ENCODE results near the gene HLA-C.
"Not testable (repeated sequence)": the region's sequence is repeated elsewhere in the genome, so short reads cannot be mapped to it uniquely, and the experiment has no call there.

HLA-C gene

DNA sequence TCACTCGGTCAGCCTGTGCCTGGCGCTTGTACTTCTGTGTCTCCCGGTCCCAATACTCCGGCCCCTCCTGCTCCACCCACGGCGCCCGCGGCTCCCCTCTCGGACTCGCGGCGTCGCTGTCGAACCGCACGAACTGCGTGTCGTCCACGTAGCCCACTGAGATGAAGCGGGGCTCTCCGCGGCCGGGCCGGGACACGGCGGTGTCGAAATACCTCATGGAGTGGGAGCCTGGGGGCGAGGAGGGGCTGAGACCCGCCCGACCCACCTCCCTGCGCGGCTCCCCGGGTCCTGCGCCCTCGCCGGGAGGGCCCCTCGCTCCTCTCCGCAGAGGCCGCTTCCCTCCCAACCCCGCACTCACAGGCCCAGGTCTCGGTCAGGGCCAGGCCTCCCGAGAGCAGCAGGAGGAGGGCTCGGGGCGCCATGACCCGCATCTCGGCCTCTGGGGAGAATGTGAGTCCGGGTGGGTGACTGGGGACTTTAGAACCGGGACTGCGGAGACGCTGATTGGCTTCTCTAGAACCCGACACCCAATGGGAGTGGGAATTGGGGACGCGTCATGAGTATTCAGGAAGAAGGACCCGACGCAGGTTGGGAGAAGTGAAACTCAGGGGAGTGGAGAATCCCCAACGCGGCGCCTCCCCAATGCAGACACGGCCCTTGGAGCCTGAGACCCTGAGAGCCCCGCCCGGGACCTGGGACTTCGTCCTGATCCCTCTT, at the start of gene HLA-C:
HLA-C (minus strand) TSS at position 452 of the 717 bp plus-strand sequence; CDS start at position 431, 21 bp downstream.
- DNase-seq: peak; percentile 95 to 98

DNA sequence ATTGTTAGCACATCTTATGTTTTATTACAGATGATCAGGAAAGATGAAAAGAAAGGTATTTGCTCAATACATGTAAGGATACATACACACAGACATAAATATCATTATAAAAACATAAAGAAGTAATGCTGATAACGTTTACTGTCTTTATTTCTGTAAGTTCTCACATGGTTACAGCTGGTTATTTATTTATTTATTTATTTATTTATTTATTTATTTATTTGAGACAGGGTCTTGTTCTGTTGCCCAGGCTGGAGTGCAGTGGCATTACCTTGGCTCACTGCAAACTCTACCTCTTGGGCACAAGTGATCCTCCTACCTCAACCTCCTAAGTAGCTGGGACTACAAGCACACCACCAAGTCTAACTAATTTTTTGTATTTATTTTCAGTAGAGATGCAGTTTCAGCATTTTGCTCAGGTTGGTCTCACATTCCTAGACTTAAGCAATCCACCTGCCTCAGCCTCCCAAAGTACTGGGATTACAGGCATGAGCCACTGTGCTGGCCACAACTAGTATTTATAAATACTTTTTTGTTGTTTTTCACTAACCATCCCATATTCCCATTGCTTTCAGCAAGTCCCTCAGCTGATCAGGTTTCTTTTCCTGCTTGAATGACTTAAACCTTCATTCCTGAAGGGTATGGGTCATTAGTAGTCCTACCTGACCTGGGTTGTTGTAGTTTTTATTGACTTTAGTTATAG, 49.3 kb upstream of the HLA-C start:
- DNase-seq: no peak

DNA sequence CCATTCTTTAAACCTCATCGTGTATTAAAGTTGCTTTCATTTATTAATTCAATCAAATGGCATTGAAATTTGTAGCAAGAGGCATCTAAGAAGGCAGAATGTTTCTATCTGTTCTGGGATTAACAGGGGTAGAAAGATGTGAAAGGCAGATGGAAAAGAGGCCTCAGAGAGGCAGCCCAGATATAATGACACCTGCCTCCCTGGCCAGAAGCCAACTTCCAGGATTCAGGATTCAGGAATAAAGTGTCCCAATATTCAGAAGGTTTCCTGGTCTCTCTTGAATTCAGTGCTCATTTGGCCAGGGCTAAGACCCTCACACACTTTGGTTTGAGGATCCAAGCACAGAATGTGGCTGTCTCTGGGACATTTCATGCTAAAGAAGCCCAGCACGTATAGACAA, 45.1 kb upstream of the HLA-C start:
- DNase-seq: no peak

DNA sequence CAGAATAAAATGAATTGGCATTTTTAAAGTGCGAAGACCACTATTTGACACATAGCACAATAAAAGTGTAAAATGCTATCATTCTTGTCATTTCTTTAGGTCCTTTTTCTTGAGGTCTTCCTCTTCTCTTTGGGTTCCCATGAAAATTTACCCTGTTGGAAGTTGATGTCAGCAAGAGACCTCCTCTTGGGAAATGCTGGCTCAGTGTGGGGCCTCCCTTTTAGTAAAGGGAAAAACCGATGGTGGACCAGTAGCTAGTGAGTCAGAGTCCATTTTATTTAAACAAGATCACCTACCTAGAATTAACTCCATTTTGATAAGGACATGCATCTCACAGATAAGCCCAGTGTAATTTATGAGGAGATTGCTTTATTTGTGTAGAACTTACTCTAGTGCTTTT, 37.7 kb upstream of the HLA-C start:
- DNase-seq: no peak

DNA sequence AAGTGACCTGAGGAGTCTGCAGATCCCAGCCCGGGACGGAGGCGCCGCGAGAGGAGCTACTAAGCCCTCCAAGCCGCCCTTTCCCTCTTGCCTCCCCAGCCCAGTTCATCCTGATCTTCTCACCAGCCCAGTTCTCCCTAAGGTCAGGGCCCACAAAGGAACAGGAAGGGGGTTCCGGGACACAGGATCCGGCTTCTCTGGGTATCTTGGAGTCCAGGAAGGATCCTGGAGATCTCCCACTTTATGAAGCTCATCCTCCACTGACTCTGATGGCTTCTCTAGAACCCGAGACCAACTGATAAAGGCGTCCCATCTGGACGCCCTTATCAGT, 36.9 kb upstream of the HLA-C start:
- no peak for DNase-seq

DNA sequence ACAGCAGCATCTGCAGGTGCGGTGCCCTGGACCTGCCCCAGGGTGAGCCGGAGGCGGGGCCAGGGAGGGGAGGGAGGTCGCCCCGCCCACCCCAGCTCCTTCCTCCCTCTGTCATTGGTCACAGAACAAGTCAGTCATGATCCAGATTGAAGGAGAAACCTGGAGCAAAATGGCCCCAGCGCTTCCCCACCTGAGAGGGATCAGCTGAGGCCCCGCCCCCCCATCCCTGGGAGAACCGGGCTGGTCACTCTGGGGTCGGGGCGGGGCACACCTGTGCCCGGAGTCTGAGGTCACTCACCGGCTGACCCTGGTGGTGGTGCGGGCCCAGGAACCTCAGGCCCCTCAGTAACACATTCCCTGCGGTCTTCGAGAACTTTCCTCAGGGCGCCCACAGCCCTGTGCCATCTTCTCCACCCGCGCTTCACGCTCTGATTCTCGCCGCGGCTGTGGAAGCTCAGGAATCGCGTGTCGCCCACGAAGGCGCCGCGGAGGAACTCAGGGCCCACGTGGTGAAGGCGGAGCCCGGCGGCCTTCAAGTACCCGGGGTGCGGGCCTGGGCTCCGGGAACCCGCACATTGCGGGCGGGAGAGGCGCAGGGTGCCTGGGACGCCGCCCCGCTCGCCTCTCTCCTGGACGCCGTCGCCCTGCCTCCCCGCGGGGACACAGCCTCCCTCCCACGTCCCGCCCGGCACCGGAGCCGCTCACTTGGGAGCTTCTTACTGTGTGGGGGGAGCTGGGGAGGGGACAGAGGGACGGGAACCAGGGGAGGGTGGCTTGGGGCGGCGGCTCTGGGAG, 36.4 kb upstream of the HLA-C start:
- DNase-seq: peak; percentile 75 to 84

DNA sequence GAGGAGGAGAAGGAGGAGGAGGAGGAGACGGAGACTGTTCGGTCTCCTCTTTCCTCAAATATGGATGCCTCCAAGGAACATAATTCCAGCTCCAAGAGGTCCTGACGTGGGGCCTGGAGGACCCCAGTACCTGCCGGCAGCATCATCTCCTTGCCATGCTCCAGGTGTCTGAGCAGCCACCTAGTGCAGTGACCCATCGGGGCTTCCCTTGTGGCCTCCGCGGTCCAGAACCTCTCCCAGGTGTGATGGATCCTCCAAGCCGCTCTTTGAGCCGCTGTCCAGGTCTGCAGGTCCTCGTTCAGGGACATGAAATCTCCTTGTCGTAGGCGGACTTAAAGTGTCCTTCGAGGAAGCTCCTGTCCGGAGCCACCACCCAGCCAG, 35.8 kb upstream of the HLA-C start:
- no peak for DNase-seq

DNA sequence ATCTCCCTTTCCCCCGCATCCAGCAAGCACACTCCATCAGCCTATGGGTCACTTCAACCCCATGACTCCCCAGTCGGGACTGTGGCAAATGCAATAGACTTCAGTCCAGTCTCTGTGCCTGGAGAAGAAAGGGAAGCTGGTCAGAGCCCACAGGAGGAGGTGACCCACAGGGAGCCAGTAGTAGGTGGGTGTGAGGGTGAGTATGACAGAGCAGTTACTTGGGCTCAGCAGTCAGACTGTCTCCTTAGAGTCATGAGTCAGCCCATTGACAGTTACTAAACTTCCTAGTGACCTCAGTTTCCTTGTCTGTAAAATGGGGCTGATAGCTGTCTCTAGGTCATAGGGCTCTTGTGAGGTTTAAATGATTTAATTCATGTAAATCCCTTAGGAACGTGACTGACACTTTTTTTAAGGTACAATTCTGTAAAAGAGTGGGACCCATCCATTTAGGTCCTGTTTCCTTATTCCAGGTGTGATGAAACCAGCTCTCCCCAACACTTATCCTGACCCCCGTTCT, 33.9 kb upstream of the HLA-C start:
- no peak for DNase-seq

DNA sequence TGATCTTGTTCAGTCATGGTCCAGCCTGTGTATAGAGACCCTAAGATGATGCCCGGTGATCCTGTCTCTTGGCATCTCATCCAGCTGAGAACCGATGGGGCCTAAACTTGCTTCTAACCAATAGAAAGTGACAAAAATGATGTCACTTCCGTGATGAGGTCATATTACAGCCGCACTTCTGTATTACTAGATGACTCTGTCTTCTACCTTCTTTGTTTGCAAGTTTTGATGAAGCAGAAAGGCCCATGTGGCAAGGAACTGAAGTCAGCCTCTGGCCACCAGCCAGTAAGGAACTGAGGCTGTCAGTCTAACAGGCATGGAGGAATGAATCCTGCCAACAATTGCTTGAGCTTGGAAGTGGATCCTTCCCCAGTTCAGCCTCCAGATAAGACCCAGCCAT, 32.8 kb upstream of the HLA-C start:
- no peak for DNase-seq

DNA sequence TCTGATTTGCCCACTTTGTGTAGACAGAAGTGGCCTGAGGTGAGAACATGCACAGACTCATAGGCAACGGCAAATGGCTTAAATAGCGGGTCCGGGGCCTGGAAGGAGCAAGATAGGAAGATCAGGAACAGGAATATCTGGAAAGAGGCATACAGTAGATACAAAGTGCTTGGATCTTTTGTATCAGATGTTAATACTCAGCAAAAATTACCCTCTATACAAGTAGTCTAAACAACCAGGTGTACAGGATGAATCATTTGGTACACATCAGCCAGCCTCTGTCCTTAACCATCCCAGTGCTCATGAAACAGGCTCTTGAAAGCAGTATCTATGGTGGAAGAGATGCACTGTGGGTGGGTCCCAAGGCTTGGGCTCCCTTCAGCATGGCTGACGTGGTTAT, 28.9 kb upstream of the HLA-C start:
- no peak for DNase-seq

DNA sequence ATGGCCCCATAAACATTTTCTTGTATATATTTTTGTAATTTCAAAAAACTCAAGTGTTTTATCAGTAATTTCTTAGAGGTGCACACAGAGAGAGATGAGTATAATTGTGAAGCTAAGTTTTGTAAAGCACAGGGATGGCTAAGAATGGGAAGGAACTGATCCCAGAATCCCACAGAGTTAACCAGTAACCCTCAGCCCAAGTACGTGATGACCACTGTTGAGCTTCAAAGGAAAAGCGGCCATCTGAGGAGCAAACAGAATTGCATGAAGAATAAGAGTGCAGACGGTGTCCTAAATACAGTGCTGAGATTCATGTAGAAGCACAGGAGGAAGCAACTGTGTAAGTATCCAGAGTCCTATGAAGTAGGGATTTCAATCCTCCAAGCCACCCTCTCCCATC, 28.1 kb upstream of the HLA-C start:
- DNase-seq: no peak

DNA sequence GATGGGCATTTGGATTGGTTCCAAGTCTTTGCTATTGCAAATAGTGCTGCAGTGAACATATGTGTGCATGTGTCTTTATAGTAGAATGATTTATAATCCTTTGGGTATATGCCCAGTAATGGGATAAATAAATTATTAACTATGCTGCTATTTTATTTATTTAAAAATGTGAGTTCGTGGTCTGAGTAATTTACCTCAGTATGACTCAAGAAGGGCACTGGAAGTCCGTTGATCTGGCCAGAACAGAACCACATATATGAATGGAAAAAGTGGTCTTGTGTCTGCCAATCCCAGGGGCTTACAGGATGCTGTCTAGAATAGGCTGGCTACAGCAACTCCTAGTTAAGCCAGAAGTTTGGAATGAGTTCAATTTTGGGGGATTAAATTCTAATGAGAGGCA, 27.6 kb upstream of the HLA-C start:
- DNase-seq: no peak

DNA sequence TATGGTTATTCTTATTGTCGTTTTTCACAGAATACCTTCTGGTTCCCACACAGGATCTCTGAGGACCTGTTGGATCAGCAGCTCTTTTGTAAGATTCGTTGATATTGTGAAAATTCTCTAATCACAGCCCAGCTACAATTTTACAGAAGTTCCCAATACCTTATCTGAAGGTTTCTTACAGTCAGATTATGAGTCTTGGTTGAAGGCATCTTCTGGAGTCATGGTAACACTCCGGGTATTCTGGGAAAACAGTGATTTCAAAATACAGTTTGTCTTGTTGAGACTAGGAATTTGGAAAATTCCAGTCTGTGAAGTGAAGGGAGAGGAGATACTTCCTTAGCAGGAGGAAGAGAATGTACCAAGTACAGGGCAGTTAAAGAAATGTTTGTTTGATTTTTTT, 22.2 kb upstream of the HLA-C start:
- DNase-seq: no peak

DNA sequence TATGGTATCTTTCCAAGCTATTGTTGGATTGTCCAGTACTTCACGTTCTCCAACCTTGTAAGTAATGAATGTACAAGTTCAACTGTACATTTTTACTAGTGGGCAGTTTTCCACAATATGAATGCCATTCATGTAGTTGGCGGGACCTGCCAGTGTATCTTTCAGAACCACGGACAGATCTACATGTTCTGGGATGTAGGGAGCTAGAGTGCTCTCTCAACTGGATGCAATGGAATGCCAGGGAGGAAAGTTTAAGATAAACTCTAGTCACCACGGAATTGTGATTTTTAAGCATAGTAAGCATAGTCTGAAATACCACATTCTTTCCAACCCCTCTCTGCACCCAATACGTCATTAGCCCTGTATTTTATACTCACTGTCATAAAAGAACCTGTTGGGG, 21.5 kb upstream of the HLA-C start:
- DNase-seq: no peak

DNA sequence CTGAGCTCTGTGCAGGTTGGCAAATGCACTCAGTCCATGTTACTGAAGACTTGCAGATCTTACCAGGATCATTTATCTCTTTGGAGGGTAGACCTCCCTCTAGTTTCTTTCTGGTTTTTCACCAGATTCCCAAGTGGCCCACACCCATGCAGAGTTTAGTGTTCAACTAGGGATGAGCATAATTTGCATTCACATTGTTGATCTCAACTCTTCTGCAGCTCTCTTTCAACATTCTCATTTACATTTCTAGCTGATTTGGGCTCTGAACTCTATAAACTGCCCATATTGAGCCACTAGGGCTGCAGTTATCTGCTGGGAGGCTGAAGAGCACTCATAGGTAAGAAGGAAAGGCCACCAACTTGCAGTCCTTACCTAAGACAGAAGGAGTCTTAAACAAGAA, 17.9 kb upstream of the HLA-C start:
- no peak for DNase-seq

DNA sequence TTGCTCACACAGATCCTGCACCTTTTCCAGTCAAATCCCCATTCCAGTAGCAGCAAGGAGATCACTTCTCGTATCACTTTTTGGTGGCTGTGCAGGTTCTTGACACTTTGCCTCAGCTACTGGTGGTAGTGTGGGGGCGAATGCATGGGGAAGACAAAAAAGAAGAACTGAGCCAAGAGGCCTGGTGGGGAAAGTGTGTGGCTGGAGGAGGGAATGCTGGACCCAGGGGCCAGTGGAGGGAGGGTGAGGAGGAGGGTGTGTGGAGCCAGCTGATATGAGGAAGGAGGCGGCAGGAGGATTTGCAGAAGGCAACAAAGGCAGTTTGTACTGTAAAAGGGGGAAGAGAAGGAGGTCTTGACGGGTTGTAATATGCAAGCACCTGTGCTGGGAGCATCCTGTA, 15.7 kb upstream of the HLA-C start:
- DNase-seq: no peak

DNA sequence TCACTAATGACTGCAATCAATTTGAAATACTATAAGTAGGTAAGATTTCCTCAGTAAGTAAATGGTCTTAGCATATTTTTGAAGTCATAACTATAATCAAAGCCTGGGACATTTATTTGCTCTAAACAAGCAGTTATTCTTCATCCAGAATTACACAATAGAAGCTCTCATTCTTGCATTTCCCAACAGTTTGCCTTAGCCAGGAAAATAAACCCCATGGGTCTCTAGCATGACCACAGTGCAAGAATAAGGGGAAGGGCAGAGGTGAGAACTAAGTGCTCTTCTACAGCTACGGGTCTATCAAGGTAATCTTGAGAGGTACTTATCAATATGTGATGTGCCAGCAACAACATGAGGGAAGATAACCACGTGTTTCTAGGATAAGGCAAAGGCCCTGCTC, 14.1 kb upstream of the HLA-C start:
- DNase-seq: no peak

DNA sequence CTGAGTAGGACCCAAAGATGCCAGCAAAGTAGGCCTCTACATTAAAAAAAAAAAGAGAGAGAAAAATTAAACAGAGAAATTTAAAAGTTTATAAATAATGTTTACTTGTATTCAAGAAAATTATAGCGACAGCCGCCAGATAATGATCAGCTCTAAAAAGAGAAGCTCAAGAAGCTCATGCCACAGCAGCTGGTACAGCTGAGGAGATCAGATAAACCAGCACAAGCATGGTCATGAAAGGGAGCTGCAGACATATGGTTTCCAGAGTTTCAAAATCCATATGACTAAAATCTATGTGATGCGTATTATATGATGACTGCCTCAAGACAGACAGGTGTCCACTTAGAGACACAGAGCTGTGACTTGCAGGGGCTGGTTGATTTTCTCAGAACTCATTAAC, 13.6 kb upstream of the HLA-C start:
- no peak for DNase-seq

DNA sequence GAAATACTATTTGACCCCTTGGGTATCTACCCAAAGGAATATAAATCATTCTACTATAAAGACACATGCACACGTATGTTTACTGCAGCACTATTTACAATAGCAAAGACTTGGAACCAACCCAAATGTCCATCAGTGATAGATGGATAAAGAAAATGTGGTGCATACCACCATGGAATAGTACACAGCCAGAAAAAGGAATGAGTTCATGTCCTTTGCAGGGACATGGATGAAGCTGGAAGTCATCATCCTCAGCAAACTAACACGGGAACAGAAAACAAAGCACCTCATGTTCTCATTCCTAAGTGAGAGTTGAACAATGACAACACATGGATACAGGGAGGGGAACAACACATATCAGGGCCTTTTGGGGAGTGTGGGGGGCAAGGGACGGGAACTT, 7.8 kb upstream of the HLA-C start:
- DNase-seq: not testable (repeated sequence)

DNA sequence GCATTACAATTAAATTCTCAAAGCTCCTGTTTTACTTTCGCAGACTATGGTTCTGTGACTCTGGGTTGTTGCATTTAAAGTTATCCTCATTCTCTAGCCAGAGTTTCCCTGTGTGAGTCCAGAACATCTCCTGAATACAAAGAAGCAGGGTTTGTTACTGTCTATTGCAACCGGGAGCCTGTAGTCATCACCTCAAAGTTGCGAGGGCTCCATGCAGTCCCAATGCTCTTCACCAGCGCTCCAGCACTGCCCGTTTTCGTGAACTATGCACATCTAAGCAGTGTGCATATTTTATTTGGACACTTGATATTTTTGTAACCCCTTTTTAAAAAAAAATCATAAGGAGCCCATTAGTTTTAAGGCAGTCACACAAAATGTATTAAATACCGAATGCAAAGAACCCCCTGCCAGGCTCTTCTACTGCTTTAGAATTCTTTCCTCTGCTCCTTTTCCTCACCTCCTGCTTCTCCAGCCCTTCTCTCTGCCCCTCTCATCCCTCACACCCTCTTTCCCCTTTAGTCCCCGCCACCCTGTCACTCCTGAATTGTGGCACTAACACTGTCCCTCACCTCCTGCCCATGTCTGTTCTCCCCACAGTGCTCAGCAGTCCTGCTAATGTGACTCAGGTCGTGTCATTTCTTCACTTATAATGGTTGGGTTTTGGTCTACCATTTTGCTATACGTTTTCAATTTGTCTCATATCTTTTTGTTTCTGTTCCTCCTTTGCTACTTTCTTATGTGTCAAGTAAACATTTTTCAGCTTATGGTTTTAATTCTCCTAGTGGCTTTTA, 1.1 kb upstream of the HLA-C start:
- peak; percentile 23 to 51 for DNase-seq

DNA sequence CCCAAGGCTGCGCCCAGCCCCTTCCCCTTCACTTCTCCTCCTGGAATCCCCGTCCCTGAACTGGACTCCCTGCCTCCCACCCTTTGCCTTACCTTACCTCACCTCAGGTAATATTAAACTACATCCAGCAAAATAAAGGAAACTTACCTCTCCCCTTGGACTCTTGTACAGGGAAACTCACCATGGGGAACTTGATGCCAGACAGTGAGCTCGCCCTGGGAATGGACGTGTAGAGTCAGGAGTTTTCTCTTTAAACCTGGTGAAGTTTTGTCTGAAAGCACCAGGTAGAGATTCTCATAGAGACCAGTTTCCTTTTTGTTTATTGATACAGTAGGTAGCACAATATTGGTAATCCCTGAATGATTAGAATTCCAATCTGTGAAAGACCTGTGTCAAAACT, 544 bp upstream of the HLA-C start:
- peak; percentile 14 to 54 for DNase-seq

DNA sequence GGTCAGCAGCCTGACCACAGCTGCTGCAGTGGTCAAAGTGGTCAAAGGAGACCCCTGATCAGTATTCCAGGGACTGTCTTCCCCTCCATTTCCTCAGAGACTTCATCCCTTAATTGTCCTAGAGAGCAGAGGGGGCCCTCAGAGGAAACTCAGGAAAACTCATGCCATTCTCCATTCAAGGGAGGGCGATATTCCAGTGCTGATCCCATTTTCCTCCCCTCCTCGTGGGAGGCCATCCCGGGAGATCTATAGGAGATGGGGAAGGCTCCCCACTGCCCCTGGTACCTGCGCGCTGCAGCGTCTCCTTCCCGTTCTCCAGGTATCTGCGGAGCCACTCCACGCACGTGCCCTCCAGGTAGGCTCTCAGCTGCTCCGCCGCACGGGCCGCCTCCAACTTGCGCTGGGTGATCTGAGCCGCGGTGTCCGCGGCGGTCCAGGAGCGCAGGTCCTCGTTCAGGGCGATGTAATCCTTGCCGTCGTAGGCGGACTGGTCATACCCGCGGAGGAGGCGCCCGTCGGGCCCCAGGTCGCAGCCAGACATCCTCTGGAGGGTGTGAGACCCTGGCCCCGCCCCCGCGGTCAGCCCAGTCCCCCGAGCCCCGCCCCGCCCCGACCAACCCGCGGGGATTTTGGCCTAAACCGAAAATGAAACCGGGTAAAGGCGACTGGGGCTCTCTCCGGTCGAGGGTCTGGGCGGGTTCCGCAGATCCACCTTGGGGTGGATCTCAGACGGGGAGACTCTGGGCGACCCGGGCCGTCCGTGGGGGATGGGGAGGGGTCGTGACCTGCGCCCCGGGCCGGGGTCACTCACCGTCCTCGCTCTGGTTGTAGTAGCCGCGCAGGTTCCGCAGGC, 878 bp downstream of the HLA-C start:
- DNase-seq: peak; percentile 49 to 88
